Activated CD4-positive, alpha-beta T cell treated with anti-CD3 and anti-CD28 coated beads for 4 hours (primary cell): ENCODE data around the gene UFD1.
"Not testable (repeated sequence)": the region's sequence is repeated elsewhere in the genome, so short reads cannot be mapped to it uniquely, and the experiment has no call there.

Source experiments
- DNase-seq, 2 donors: peaks; one replicate each; pipeline ENCODE4 v3.0.0-alpha.2; 2020

The UFD1 gene

DNA sequence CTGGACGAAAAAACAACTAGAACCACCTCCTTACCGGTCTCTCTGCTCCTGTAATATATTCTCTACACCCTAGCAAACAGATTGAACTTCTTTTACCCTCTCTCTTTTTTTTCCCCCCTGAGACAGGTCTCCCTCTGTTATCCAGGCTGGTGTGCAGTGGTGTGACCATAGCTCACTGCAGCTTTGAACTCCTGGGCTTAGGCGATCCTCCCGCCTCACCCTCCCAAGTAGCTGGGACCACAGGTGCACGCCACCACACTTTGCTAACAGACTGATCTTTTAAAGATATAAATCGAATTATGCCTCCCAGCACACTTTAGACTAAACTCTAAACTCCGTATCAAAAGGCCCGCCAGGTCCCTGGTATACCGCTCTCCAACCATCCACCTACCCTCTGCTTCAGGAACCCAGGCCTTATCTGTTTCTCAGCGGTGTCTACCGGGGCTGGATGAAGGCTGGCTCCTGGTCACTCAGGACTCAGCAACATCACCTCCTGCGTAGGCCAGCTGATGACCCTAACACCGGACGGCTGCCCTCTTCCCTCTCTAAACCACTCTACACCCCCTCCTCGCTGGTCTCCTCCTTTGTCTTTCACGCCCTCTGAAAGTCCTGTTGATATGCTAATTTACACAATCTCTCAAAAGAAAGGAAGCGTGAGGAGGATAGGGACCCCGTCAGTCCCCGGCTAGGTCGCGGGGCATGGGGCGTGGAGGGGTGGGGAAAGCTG, 32.2 kb downstream of the UFD1 start:
- DNase-seq, result no peak

DNA sequence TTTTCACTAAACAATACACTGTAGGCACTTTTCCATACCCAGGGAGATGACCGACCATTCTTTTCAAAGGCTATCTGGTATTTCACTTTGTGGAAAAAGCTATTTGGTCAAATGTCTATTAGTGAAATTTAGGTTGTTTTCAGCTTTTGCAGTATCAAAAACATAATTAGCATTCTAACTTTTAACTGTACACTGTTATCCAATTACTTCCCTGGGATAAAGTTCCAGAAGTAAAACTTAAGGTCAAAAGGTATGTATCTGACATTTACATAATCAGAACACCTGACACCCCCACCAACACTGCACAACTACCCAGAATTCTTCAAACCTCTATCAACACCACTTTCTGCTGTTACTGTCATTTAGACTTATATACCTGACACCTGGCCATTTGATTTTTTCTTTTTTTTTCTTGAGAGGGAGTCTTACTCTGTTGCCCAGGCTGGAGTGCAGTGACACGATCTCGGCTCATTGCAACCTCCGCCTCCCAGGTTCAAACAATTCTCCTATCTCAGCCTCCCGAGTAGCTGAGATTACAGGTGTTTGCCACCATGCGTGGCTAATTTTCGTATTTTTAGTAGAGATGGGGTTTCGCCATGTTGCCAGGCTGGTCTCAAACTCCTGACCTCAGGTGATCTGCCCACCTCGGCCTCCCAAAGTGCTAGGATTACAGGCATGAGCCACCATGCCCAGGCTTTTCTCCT, 33.6 kb downstream of the UFD1 start:
- DNase-seq, result not testable (repeated sequence)

DNA sequence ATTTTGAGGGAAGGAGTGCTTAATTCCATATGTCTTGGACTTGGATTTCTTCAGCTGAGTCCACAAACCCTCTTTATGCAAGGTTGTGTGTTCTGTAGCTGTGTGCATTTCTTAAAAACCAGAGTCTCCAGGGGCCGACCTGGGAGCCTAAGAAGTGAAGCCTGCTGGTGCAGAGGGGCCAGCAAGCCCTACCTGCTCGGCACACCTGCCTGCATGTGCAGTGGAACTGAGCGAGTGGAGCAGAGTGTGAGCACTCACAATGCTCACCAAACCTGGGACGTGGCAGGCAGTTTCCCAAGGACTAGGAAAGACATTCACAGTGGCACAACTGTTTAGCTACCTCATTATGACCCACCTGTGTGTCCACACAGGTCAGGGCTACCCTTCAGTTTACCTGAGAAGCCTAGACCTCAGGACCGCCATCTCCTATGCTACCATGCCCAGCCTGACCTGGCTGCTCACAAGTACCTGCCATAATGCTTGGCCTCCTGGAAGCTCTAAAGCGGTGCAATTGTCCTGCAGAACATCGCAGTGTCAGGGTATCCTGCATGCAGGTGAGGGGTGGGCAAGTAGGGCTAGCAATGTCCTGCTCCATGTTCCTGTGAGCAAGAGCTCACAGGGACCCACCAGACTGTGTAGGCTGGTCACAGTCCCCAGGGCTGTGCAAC, 35.3 kb downstream of the UFD1 start:
- no peak for DNase-seq

DNA sequence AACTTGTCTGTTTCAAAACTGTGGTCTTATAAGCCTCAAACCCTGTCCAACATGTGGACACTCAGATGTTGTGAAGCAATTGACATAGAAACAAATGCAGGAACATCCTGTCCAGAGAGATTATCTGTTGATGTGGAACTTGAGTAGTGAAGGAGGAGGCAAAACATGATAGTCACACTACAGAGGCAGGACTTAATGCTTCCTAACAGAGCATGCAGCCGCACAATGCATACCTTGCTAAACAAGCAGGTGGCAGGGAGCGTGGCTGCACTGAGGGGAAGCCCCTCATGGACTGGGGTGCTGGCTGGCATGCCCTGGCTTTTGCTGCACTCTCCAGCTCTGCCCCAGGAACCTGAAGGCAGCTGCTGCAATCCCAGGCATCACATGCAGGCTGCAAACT, 36.8 kb downstream of the UFD1 start:
- DNase-seq, result no peak

DNA sequence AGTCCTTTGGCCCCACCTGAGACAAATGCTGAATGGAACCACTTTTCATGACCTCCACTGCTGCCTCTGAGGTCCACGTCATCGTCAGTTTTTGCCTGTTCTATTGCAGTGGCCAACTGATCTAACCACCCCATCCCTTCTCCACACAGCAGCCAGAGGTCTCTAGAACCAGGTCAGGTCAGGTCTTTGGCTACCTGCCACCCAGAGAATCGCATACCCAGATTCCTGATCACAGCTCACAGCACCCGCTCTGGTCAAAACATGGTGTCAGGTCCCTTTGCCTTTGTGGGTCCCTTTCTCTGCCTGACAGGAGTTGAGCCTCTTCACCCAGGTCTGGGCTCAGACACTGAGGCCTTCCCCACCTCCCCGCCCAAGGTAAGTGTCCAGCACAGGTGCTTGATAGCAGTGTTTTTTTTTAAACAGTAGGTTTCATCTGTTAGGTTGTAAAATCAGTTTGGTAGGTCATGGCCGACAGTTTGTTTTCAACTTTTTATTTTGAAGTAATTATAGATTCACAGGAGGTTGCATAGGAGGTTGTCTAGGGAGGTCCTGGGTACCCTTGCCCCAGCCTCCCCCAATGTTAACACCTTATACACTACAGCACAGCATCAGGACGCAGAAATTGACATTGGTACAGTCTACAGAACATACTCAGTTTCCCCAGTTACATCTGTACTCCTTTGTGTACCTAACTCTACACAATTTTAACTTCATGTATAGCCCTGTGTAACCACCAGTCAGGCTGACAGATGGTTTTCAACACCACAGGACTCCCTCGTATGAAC, 38.4 kb downstream of the UFD1 start:
- no peak for DNase-seq

DNA sequence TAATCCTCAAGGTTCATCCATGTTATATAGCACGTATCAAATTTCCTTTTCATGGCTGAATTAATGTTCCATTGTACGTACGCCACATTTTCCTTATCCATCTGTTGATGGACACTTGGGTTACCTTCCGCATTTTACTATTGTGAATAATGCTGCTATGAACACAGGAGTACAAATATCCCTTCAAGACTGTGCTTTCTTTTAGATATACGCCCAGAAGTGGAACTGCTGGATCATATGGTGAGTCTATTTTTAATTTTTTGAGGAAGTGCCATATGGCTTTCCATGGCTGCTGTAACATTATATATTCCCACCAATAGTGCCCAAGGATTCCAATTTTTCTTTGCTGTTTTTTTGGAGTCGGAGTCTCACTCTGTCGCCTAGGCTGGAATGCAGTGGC, 40.7 kb downstream of the UFD1 start:
- DNase-seq, result no peak

DNA sequence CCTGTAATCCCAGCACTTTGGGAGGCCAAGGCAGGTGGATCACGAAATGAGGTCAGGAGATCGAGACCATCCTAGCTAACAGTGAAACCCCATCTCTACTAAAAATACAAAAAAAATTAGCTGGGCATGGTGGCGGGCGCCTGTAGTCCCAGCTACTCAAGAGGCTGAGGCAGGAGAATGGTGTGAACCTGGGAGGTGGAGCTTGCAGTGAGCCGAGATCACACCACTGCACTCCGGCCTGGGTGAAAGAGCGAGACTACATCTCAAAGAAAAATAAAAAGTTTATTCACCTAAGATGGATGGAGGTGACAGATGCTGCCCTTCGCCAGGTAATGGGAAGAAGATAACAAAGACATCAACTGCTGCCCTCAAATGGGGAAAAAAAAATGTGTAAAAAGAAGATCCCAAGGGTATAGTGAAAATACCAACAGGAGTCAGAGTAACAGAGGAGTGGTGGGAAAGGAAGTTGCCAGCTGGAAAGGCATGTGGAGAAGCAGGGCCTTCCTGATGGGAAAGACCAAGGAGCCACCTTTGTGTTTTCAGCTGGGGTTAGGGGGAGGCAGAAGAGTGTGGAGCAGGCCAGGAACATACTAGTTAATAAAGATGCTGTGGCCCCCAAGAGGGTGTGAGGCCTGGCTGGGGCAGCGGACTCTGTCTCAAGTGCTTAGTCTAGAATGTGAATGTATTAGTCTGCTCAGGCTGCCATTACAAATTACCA, 42.4 kb downstream of the UFD1 start:
- DNase-seq, result not testable (repeated sequence)

DNA sequence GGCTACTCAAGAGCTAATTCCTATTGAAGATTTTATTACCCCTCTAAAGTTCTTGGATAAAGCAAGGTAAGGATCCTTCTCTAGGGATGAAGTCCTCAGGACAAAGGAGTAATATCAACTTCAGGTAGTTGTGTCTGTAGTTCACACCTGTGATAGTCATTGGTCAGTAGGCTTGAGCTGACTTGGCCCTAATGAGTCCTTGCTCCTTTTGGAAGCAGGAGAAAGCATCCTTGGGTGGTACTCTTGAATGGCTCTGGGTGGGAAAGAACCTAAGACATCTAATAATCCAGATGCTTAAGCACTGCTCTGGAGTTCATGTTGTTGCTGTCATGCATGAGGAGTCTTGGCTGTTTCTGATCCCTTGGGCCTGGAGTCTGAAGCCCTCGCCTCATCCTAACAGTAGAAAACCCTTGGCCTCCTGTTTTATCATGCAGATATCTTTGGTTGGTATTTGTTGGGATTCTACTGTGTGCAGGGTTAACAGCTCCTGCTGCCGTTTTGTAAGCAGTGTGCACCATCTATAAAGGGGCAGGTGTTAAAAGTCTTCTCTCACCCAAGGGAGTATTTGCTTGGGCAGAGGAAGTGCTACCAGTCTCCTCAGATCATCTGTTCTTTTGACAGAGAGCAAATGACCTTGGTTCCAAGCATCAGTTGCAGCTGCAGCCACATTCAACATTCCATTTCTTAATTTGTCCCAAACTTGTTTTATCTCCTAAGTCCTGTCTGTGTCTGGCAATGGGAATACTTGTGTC, 44.0 kb downstream of the UFD1 start:
- no peak for DNase-seq

DNA sequence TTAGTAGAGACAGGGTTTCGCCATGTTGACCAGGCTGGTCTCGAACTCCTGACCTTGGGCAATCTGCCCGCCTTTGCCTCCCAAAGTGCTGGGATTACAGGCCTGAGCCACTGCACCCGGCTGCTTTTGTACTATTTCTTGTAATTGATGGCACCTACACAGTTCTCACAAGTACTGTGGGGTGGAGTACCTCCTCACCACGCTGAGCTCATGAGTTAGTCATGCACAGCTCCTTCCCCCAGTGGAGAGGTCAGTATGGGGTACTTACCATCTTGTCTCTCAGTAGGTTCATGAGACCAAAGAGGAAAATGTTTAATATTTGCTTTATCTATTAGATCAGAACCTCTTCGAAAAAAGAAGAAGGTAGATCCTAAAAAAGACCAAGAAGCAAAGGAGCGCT, 44.6 kb downstream of the UFD1 start:
- DNase-seq, result no peak

DNA sequence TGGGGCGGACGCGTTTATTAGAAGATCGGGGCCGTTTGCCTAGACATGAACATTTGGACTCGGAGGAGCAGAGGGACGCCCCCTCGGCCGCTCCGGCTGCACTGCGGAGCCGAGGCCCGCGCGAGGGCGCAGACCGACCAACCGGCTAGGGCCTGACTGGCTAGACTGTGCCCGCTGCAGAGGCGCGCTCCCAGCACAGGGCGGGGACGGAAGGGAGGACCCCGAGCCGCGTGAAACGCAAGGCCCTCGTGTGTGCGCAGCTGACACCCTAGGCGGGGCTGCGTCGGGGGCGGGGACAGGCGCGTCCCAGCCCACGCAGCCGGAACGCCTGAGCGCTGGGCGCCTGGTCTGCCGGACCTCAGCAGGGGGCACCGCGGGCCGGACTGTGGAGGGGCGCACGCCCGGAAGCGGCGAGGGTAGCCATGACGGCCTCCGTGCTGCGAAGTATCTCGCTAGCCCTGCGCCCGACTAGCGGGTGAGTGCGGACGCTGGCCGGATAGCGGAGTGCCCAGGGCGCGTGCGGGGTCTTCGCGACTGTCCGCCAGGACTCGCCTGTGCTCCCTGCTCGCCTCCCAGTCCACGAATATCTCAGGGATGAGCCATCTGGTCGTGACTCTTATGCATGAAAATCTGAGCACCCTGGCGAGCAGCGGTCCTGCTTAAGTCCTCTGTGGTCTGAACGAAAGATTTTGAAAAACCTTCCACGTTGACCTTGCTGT, 46.7 kb downstream of the UFD1 start, which contains the start of gene MRPL40:
MRPL40 (plus strand) TSS at position 413 of the 719 bp plus-strand sequence; CDS start at position 423, 10 bp downstream.
- peak; percentile 87 to 91 for DNase-seq

DNA sequence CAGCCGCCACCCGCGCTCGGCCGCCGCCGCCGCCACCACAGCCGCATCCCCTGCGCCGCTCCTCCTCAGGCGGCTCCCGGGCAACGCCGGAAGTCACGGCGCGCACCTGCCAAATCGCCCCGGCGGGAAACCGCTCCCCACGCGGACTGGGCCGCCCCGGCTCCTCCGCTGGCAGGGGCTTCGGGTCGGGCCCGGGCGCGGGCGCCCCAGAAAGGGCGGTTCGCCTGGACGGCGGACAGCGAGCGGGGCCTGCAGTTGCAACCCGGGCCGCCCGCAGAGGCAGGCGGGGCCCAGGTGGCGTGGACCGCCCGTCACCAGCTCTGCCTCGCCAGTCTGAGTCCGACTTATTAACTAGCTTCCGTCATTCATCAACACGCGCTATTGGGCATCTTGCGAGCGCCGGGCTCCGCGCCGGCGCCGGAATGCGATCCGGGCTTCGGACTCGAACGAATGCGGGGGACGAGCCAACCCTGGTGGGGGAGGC, 47.3 kb downstream of the UFD1 start, which contains the start of gene HIRA:
HIRA (minus strand) TSS at position 85 of the 484 bp plus-strand sequence. CDS start 257 bp downstream, outside the sequence.
- DNase-seq, result peak; percentile 82 to 86

DNA sequence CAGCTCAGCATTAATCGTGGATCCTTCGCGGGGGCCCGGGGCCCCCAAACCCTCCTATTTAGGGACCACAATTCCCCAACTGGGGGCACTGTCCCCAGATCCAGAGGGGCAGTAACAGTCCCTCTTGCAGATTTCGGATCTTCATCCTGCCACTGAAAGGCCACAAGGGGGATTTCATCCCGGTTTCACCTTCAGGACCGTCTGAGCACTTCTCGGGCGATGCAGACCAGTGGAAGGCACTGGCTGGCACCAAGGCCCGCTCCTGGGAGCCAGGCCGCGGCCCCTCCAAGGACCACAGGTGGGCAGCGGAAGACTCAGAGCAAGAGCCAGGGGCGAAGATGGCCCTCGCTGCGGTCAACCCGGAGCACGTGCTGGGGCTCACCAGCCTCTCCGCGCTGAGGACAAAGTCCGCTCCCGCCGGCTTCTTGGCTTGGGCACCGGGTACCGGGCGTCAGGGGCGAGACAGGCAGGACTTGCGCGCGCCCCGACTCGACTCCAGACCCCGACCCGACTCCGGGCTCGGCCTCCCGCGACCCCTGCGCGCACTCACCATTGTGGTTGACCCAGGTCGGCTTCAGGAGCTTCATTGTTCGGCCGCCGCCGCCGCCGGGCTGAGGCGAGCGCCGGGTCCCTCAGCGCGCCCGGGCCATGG, 48.0 kb downstream of the UFD1 start:
- peak in 1 of 2 donors; percentile 16 for DNase-seq

DNA sequence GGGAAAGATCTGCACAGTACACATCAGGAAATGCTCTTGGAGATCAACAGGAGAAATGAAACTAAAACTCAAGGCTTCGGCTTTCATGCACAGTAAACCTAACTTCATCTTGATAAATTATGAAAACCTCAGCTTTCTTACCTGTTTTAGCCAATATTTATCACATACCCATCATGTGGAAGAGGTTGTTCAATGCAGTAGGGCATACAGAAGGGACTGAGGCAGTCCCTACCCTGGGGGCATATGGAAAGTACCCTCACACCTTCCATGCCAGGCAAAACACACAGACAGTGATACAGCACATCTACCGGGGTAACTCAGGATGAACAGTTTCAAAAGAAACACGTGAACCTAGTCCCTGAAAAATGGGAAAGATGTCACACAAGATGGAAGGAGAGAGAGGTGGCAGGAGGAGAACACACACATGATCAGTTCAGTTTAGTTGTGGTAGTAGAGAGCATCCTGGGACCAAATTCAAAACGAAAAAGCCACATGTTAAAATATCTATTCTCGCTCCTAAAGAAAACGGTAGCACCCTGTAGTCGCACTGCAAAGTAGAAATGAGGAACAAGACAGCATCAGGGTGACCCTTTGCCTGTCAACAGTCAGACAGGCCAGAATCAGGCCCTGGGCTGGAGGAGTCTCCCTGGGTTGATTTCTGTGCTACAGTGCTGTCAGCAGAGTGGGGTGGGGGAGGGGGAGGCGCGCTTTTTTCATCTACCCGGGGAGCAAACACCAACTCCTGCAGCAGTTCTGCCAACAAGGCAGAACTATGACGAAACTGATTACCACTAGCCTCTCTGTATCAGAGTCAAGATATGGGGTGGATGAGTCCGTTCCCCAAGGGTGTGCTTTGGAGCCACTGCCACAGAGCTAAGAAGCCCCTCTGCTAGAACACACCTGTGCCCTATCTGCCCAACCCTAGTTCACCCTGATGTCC, 48.8 kb downstream of the UFD1 start:
- DNase-seq, result peak in 1 of 2 donors; percentile 21

DNA sequence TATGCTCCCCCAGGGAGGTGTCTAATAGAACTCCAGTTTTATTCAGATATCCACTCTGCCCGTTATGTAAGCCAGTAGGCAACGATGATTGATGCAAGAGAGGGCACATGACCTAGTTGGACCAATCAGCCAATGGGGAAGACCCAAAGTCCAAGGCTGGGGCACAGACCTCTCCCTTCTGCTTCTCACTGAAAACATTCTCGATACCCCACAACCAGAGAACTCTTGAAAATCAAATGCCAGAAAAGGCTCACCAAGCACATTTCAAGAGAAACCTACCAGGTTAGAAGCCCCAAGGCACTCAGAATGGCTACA, 54.9 kb downstream of the UFD1 start:
- DNase-seq, result no peak

DNA sequence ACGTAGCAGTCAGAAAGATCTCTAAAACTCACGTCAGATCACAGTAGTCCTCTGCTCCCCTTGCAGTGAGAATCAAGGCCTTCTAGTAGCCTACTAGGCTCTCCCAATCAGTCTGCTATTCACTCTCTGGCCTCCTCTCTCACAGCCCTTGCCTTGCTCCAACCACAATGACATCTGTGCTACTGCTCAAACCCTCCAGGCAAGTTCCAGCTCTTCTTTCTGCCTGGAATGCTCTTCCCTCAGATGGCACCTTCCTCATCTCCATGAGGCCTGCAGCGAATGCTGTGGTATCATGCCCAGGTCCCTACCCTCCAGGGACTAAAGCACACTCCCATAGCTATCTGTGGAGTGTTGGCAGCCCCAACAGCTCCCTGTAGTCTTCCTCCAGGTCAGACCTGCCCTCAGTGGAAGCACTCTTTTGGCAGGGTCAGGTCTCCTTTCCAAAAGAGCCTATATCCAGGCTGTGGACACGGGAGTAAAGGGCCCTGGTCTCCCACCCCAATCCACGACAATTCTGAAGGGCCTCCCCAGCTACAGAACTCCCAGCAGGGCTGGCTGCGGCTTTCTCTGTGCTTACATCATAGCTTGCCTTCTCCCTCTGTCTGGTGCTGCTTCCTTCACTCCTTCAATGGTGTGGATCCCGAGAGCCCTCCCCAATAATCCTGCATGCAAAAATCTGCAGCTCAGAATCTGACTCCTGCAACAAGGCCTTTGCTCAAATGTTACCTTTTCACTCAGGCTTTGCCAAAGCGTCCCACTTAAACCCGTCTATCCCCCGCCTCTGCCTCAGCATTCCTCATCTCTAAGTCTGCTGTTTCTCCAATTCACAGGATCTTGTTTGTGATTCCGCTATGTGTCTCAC, 56.3 kb downstream of the UFD1 start:
- no peak for DNase-seq

DNA sequence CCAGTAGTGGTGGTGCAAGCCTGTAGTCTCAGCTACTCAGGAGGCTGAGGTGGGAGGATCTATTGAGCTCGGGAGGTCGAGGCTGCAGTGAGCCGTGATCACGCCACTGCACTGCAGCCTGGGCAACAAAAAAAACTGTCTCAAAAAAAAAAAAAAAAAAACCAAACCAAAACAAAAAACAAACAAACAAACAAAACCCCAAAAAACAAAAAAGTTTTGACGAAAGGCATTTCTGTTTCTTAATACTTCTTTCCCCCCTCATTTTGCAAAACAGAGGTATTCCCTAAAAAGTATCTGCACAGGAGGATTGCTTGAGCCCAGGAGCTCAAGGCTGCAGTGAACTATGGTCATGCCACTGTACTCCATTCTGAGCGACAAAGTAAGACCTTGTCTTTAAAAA, 58.7 kb downstream of the UFD1 start:
- DNase-seq, result no peak

DNA sequence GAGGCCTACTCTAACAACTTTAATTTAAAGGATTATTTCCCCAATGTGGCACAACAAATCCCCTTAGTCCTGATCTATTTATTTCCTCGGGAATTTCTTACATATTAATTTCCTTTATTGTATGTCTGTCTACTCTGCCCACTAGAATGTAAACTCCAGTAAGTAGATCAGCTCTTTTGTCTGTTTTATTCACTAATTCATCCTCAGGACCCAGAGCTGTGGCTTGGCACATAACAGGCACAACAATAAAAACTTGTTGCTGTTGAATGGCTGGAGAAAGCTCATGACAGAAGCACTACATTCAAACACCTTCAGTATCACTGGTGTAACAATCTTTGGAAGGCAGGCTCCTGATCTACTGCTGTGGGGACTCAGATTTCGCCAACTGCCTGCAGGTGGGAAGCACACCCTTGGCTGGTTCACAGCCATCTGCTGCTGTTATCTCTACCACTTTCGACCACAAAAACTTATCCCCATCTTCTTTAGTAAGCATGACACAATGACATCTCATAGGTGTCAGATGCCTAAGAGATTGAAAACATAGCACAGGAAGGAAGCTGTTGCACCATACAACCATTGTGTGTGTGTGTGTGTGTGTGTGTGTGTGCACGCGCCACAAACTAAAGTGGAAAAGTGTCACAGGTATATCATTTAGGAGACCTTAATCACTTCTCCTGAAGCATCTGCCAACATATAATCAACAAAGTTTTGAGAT, 59.4 kb downstream of the UFD1 start:
- DNase-seq, result peak in 1 of 2 donors; percentile 4
